Adrenal gland (tissue), 12 donors: ENCODE data around the gene NPIPA1. TPM values are rescaled to one million over a fixed set of nuclear protein-coding genes. Genes with fewer than 3 reads are reported as not detected.
A peak's percentile ranks its signal among the peaks of the same experiment; 100 is the strongest.
"Not testable (repeated sequence)": the region's sequence is repeated elsewhere in the genome, so short reads cannot be mapped to it uniquely, and the experiment has no call there.

Experiments
- DNase-seq, 7 donors: peaks; one replicate each; pipeline ENCODE4 v3.0.0-alpha.2; 2019 to 2020
- H3K27ac ChIP-seq, 5 donors: fragments of 200-600 bp; sonication (generic) in 4 of 5; 1 replicate in 3 of 5; 2 replicates in 2 of 5; pipeline versions ENCODE4 v1.5.1 to v1.8.0; 2016 to 2020; ENCODE audit warnings: mild to moderate bottlenecking in 1 of 5
- H3K27me3 ChIP-seq: fragments of 200-600 bp; 2 replicates; pipeline ENCODE4 v1.8.0; 2021
- H3K36me3 ChIP-seq, 2 donors: fragments of 200-600 bp; replicated peaks in 1 of 2; 1 replicate in 1 of 2; 2 replicates in 1 of 2; pipeline versions ENCODE4 v1.5.1 to v1.8.0; 2018 to 2022
- H3K4me1 ChIP-seq, 2 donors: fragments of 200-600 bp; replicated peaks in 1 of 2; 1 replicate in 1 of 2; 2 replicates in 1 of 2; pipeline versions ENCODE4 v1.5.1 to v1.8.0; 2018 to 2021
- H3K4me3 ChIP-seq, 4 donors: fragments of 200-600 bp; sonication (generic) in 3 of 4; one replicate each; pipeline ENCODE4 v1.5.1; 2016 to 2018
- H3K9me3 ChIP-seq, 3 donors: fragments of 200-600 bp; sonication (generic) in 1 of 3; replicated peaks in 1 of 3; 1 replicate in 2 of 3; 2 replicates in 1 of 3; pipeline versions ENCODE4 v1.5.1 to v1.8.0; 2016 to 2021
- POLR2A ChIP-seq, 2 donors: fragments of 450-650 bp; IDR thresholded peaks; one replicate each; pipeline ENCODE4 v1.6.1; 2017; ENCODE audit warnings: antibody characterized with exemption in 2 of 2, mild to moderate bottlenecking in 2 of 2, moderate library complexity in 1 of 2
- WGBS, 4 donors: extraction: QIAGEN DNeasy Blood & Tissue Kit in 2 of 4; methylation state at CpG; one replicate each; pipeline versions ENCODE4 v1.1.5 to v1.1.7; 2013 to 2017; 5-methylcytosine and 5-hydroxymethylcytosine counted together
- intact Hi-C, 2 donors: fragments of 100-400 bp; cut with DNase I; formaldehyde crosslinking; loops; one replicate each; pipeline versions ENCODE4 v1.14.1 to v1.15.0; 2022 to 2023
- polyA plus RNA-seq, 3 donors: library from polyadenylated mRNA; stranded (reverse); fragments of 200-250 nt in 2 of 3; fragments of 350-450 nt in 1 of 3; fragmentation: Illumina TruSeq in 1 of 3; extraction: RNeasy Lipid Tissue Mini Kit (QIAGEN cat#74804) in 1 of 3; gene quantifications; one replicate each; pipeline ENCODE4 v1.2.3, GENCODE V29; 2013 to 2014
- total RNA-seq, 9 donors: library from RNA; depleted of rRNA in 4 of 9; stranded (reverse); fragments of >200 nt in 4 of 9; fragments of 120-200 nt in 1 of 9; fragmentation: NEBNext Ultra II Directional in 1 of 9; extraction: Animal tissue kit (Norgen Biotek cat#: 25700) in 1 of 9; gene quantifications; one replicate each; pipeline versions ENCODE4 v1.1.0 to v1.2.4, GENCODE V29; 2013 to 2023
- TF ChIP-seq, protein P1 (sequence below), 6 experiments: fragments of 450-650 bp in 4 of 6; fragments of 200-600 bp in 2 of 6; sonication (generic) in 1 of 6; IDR thresholded peaks; 1 replicate in 5 of 6; 2 replicates in 1 of 6; pipeline versions ENCODE4 v1.5.1 to v1.8.0; 2016 to 2021; ENCODE audit warnings: antibody characterized with exemption in 6 of 6, mild to moderate bottlenecking in 2 of 6, moderate library complexity in 1 of 6
- donor health status: healthy with polysubstance abuse.
- donor health status: Bipolar disorder and iron deficiency.
- donor health status: DM: yes; HTN: yes; CAD: no.
- donor health status: DM: no; HTN: no; CAD: no.
- donor health status: DM: no; HTN: no; CAD: no.
- donor health status: DM: yes; HTN: yes; CAD: no.

The NPIPA1 gene
- total and polyA plus RNA-seq, 12 donors: 23.9 to 534 (median 54.0) TPM

DNA sequence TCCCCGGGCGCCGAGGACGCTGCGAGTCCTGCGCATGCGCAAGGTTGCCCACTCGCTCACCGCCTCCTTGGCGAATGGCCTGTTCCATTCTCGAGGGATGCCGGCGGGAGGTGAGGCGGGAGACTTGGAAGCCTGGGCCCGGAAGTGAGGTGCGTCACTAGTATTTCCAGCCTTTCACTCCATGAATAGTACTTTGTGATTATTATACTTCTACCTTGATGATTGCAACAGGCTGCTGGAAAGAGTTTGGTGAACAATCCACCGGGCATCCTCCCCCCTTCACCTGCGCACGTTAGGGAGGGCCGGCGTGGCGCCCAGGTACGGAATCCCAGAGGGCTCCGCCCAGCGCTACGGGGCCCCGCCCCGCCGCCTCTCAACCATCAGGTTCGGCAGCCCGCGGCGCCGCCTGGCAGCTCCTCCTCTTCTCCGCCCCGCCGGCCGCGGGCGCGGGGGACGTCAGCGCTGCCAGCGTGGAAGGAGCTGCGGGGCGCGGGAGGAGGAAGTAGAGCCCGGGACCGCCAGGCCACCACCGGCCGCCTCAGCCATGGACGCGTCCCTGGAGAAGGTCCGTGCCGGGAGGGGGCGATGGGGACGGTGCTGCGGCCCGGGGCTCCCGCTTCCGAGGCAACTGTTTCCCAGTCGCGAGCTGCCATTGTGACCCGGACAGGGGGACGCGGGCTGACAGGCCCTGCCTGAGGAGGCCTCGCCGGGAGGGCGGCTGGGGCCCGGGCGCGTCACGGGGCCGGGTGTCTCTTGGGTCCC is 37.6 kb downstream of the NPIPA1 start, which contains the start of gene PDXDC1:
PDXDC1 (plus strand) TSS at position 371 of the 762 bp plus-strand sequence; CDS start at position 545, 174 bp downstream.
- H3K27me3 ChIP-seq, H3K36me3 ChIP-seq, H3K9me3 ChIP-seq, intact Hi-C loops: not testable (repeated sequence)
- DNase-seq: peak; percentile 89 to 99 (median 96)
- Histone ChIP-seq H3K27ac (peak within 1 kb of the TSS; percentile 91 to 93 (median 92)), H3K4me1 (peaks cover 4 to 13% of the 10 kb centered on the region in 2 donors), H3K4me3 (peak within 1 kb of the TSS; percentile 74 to 97 (median 76))
- TF ChIP-seq, protein P1, sequence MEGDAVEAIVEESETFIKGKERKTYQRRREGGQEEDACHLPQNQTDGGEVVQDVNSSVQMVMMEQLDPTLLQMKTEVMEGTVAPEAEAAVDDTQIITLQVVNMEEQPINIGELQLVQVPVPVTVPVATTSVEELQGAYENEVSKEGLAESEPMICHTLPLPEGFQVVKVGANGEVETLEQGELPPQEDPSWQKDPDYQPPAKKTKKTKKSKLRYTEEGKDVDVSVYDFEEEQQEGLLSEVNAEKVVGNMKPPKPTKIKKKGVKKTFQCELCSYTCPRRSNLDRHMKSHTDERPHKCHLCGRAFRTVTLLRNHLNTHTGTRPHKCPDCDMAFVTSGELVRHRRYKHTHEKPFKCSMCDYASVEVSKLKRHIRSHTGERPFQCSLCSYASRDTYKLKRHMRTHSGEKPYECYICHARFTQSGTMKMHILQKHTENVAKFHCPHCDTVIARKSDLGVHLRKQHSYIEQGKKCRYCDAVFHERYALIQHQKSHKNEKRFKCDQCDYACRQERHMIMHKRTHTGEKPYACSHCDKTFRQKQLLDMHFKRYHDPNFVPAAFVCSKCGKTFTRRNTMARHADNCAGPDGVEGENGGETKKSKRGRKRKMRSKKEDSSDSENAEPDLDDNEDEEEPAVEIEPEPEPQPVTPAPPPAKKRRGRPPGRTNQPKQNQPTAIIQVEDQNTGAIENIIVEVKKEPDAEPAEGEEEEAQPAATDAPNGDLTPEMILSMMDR (IDR thresholded peaks at IDR 0.05): peak in 1 of 6 experiments; percentile 15
- peak; percentile 83 to 87 for TF ChIP-seq POLR2A (IDR thresholded peaks at IDR 0.05)
- 0 to 1% (median 1%) methylated on average over 24 to 74 of the region's 74 CpGs for WGBS, 4 donors

DNA sequence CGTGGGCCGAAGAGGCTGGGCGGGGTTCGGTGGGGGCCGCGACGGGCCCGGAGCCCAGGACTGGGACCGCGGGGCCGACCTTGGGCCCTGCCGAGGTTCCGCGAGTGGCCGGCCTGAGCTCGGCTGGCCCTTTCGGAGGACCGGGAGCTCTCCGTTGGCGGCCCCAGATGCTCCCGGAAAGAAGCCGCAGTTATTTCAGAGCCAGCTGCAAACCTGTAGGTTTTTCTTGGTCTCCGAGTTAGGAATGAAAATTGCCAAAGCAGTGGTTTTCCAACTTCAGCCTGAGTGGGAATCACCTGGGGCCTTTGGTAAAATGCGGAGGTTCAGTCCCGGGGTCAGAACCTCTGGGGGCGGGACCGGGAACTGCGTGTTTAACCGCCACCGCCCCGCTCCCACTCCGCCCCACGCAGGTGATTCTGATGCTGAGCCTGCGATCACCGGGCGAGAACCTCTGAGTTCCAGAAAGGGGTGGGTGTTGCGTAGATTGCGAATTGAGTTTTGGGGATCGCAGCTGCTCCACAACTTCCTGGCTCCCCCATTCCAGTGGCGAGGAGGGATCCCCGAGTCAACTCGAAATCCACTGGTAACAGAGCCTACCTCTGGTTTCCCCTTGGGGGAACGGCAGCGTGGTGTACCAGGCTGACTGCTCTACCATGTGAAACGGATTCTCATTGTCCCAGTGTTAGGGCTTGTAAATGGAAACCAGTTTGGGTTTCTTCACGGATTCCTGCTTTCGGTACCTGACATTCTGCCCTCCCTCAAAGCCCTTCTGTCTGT is 38.4 kb downstream of the NPIPA1 start:
- TF ChIP-seq, protein P1 (IDR thresholded peaks at IDR 0.05): peak in 1 of 6 experiments; percentile 28
- intact Hi-C loops, H3K27me3 ChIP-seq, H3K36me3 ChIP-seq, H3K9me3 ChIP-seq: not testable (repeated sequence)
- H3K4me3 ChIP-seq: peak overlapping the region; percentile 74 to 97 (median 76)
- peak overlapping the region; percentile 91 to 93 (median 92) for H3K27ac ChIP-seq
- peak; percentile 33 to 82 (median 54) for DNase-seq
- 3 to 9% (median 4%) methylated on average over 12 to 47 of the region's 47 CpGs for WGBS, 4 donors
- peaks cover 4 to 13% of the 10 kb centered on the region in 2 donors for H3K4me1 ChIP-seq

DNA sequence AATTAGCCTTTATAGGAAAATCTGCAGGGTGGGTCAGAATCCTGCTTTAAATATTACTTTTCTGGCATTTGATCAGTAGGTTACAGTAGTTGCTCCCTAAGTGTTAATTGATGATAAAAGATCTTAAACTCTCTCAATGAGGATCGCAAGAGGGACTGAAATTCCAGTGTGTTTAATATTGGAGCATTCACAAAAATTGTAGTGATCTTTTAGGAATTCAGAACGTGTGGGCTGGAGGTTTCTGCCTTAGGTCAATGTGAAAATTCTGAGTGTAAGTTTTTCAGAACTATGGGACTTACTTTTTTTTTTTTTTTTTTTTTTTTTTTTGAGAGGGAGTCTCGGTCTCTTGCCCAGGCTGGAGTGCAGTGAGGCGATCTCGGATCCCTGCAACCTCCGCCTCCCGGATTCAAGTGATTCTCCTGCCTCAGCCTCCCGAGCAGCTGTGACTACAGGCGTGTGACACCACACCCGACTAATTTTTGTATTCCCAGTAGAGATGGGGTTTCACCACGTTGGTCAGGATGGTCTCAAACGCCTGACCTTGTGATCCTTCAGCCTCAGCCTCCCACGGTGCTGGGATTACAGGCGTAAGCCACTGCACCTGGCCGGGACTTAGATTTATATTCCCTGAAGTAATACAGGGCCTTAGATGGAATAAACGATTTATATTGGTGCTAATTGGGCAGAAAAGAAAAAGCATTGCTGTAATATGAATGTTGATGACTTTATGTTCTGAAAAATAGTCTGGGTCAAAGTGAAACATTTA is 39.9 kb downstream of the NPIPA1 start:
- H3K4me3 ChIP-seq, intact Hi-C loops: not testable (repeated sequence)
- WGBS, 4 donors: 74 to 78% (median 77%) methylated on average over 14 to 16 of the region's 16 CpGs

DNA sequence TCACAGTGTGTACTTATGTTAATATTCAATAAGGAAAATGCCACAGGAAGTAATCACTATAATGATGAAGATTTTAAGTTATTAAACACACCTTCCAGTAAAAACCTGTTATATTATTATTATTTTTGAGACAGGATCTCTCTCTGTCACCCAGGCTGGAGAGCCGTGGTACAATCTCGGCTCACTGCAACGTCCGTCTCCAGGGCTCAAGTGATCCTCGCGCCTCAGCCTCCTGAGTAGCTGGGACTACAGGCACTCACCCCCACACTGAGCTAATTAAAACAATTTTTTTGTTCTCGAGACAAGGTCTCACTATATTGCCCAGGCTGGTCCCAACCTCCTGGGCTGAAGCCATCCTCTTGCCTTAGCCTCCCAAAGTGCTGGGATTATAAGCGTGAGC is 41.0 kb downstream of the NPIPA1 start:
- intact Hi-C loops, H3K9me3 ChIP-seq, H3K36me3 ChIP-seq, H3K4me3 ChIP-seq, H3K27ac ChIP-seq, H3K27me3 ChIP-seq, DNase-seq: not testable (repeated sequence)
- 93 to 98% (median 96%) methylated on average over 8 of the region's 8 CpGs for WGBS, 4 donors
- peaks cover 4 to 13% of the 10 kb centered on the region in 2 donors for H3K4me1 ChIP-seq

More for the DNA sequence above, 39.9 kb downstream of the NPIPA1 start:
- H3K36me3 ChIP-seq, H3K27me3 ChIP-seq, DNase-seq, H3K9me3 ChIP-seq, H3K27ac ChIP-seq: not testable (repeated sequence)
- H3K4me1 ChIP-seq: peaks cover 4 to 13% of the 10 kb centered on the region in 2 donors

DNA sequence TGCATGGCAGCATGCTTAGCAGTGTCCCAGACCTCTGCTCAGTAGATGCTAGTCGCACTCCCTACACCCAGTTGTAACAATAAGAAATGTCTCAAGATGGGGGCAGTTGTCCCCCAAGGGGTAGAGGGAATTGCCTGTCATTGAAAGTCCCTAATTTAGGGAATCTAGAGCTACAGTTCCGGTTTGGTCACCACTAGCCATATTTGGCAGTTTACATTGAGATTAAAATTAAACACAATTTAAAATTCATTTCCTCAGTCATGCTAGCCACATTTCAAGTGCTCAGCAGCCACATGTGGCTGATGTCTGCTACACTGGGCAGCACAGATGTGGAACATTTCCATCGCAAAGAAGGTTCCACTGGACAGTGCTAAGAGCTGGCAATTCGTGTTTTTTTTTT is 41.7 kb downstream of the NPIPA1 start:
- H3K9me3 ChIP-seq, DNase-seq, H3K27ac ChIP-seq, H3K36me3 ChIP-seq, intact Hi-C loops, H3K4me3 ChIP-seq, H3K27me3 ChIP-seq: not testable (repeated sequence)
- peaks cover 4 to 13% of the 10 kb centered on the region in 2 donors for H3K4me1 ChIP-seq
- WGBS, 4 donors: 85 to 93% (median 89%) methylated on average over 4 of the region's 4 CpGs

DNA sequence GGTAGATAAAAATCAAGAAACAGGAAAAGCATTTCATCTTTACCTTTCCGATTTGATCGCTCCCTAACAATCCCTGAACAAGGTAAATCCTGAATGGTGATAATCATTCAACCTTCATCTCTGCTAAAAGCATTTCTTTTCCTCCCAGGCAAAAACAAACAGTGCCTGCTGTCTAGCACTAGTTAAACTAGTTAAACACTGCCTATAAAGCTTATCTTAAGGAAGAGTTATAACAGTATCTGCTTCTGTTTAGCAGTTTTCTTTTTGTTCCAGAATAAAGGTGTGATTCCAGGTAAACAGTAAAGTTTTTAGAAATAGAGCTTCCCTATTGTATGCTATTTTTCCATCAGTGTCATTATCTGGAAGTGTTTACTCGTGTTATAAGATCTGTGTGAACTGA is 44.0 kb downstream of the NPIPA1 start:
- 71 to 75% (median 73%) methylated on average over 3 of the region's 3 CpGs for WGBS, 4 donors
- H3K27ac ChIP-seq, DNase-seq: not testable (repeated sequence)

DNA sequence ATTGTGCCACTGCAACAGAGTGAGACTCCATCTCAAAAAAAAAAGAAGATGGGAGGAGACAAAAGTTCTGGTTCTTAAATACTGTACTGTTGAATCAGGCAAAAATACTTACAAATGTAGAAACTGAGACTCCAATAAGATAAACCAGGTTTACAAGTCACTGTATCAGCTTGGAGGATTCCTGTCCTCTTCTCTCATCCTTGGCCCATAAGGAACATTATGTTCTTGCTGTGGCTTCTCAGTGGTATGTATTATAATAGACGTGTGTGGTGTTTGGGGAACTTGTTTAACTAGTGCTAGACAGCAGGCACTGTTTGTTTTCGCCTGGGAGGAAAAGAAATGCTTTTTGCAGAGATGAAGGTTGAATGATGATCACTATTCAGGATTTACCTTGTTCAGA is 45.3 kb downstream of the NPIPA1 start:
- H3K36me3 ChIP-seq, H3K27me3 ChIP-seq, H3K27ac ChIP-seq, H3K4me1 ChIP-seq, DNase-seq, intact Hi-C loops, H3K4me3 ChIP-seq, H3K9me3 ChIP-seq: not testable (repeated sequence)
- WGBS, 4 donors: 10 to 57% (median 50%) methylated on average over 1 of the region's 2 CpGs; no CpG with 5 or more reads in 1 of the 4 donors

More for the DNA sequence above, 44.0 kb downstream of the NPIPA1 start:
- H3K36me3 ChIP-seq, H3K4me1 ChIP-seq, intact Hi-C loops, H3K27me3 ChIP-seq, H3K9me3 ChIP-seq, H3K4me3 ChIP-seq: not testable (repeated sequence)

DNA sequence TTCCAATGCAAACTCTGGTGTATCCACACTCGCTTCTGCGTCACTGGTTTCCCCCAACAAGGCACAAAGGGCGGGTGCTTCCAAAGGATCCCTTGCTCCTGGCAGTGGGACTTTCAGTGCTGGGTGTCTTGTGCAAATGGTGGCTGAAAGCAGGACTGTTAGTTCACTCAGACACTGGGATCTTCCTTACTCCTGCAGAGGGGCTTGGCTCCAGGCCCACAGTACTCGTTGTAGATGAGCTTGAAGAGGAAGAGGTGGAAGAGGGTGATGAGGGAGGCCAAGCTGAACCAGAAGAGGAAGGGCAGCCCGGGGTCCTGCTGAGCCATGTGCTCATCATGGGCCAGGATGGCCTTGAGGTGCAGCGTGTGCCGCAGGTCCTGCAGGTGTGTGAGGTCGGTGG is 50.8 kb downstream of the NPIPA1 start:
- 74 to 89% (median 76%) methylated on average over 7 to 8 of the region's 8 CpGs for WGBS, 4 donors
- H3K36me3 ChIP-seq, H3K4me3 ChIP-seq, H3K27ac ChIP-seq, H3K9me3 ChIP-seq, H3K27me3 ChIP-seq, intact Hi-C loops, H3K4me1 ChIP-seq, DNase-seq: not testable (repeated sequence)
